Femur (tissue), 1 donor: ENCODE measurements around the gene C15orf62.

Experiments
- DNase-seq: peaks from one replicate; pipeline ENCODE4 v3.0.0-alpha.2; 2017

C15orf62 gene

DNA sequence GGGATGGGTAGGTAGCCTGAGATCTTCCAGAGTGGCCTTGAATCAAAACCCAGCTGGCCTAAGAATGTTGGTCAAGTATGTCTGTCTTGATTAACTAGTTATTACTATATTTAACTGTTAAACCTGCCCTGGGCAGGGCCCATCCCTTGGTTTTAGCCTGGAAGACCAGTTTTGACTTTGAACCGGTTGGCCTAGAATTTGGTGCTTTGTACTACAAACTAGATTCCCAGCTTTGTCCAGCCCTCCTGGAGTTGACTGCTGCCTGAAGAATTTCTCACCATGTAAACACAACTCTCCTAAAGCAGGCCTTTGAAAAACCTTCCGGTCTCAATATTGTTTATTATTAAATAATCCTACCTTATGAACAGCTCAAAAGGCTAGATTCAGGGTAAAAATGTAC, 16.0 kb downstream of the C15orf62 start:
- no peak for DNase-seq

DNA sequence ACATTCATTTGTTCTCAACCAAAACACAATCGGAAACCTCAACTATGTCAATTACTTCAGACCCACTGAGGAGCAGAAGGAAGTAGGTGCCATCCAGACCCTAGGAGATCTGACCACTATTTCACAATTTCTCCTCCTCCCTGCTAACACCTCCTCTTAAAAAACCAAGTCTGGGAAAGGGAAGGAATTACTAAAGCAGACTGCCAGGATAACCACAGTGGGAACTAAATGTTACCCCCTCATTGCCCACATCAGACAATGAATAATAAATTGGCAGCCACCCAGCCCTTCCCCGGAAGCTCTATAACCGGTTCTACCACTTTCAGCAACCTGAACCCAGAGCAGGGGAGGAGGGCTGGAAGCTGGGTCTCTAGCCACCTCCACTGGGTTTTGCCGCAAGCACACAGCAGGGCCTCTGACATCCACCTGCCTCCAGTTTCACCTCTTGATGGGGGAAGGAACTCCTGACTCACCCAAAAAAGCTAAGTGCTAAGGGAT, 17.6 kb downstream of the C15orf62 start:
- no peak for DNase-seq

DNA sequence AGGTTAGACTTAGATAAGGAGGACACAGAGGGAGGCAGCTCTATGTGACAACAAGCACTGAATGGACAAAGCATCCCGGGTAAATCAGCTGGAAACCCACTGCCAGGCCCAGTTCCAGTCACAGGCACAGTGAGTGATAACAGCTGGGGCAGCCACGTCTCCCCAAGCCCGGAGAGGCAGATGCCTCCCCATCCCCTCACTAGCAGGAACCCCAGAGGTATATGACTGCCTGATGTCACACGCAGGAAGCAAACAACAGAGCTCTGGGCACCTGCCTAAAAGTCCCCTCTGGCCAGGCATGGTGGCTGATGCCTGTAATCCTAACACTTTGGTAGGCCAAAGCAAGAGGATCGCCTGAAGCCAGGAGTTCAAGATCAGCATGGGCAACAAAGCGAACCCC, 18.2 kb downstream of the C15orf62 start:
- no peak for DNase-seq

DNA sequence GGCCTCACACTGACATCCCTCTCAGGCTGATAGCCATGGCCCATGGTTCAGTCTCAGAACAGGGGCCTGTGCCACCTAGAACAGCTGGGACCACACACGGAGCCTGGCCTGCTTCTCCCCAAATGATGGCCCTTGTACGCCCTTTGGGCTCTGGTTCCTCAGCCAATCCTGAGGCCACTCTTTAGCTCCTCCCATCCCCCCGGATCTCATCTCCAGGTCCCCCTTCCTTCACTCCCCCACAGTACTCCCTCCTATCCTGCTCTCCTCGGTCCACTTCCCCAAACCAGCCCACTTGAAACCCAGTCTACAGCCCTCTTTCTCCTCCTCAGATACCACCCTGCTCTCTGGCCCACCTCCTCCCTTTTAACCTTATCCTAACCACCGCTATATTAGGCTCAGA, 19.3 kb downstream of the C15orf62 start:
- no peak for DNase-seq

DNA sequence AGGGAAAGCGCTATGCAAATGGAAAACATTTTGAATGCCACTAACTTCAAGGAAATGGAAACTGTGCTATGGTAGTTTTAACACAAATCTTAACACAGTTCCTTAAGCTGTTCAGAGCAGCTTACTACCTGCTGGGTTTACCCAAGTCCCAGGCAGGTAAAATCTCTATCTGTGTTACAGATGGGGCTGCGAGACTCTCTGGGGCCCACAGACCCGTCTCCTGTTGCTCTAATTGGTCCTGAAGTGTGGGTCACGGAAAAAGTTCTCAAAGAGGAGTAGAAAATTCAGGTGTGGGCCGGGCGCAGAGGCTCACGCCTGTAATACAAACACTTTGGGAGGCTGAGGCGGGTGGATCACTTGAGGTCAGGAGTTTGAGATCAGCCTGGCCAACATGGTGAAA, 20.2 kb downstream of the C15orf62 start:
- no peak for DNase-seq

DNA sequence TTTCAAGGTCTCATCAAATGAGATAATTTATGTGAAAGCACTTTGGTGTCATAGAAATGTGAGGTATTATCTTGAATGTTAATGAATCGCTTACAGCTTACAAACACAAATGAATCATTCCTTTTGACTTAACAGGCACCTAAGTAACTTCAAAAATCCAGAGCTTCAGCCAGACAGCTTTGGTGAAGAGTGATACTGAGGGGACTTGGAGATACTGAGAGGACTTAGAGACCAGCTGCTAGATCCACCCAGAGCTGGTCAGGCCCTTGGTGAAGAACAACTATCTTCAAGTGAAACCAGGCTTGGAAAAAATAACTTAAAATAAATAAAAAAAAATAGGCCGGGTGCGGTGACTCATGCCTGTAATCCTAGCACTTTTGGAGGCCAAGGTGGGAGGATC, 20.9 kb downstream of the C15orf62 start:
- no peak for DNase-seq

DNA sequence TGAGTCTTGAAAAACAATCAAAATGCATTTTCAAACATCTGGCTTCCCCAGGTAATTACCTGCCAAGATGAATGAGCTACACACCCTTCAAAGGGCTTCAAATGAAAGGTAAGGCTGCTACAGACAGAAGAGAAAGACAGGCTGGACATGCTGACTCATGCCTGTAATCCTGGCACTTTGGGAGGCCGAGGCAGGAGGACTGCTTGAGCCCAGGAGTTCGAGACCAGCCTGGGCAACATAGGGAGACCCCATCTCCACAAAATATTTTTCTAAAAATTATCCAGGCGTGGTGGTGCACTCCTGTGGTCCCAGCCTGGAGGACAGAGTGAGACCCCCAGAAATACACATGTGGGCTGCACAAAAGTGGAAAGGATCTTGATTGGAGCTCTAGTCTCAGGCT, 22.6 kb downstream of the C15orf62 start:
- DNase-seq, result no peak

DNA sequence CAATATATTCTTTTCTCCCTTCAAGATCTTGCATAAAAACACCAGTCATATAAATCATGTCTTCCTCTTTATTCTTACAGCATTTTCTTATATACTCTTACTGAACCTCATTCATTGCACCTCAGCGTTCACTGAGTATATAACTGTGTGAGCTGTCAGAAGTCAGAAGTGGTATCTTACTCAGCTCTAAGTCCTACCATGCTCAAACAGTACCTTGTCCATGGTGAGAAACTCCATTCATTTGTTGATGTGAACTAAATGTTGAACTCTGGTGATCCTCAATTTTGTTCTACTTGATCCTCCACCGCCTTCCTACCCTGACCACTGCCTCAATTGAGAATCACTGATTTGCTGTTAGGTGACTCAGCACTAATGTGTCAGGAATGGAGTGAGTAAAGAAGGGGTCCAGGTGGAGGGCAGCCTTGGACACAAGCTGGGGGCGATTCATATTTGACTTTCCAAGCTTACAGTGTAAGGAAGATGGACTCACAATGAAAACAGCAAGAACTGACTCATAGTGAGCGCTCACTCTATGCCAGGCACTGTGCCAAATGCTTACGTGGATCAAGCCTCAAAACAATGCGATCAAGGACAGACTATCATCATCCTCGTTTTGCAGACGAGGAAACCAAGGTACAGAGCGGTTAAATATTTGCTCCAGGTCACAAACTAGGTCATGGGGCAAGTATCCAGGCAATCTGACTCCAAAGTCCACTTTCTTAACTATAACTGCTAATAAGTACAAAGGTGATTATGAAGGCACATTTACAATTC, 23.6 kb downstream of the C15orf62 start:
- no peak for DNase-seq

DNA sequence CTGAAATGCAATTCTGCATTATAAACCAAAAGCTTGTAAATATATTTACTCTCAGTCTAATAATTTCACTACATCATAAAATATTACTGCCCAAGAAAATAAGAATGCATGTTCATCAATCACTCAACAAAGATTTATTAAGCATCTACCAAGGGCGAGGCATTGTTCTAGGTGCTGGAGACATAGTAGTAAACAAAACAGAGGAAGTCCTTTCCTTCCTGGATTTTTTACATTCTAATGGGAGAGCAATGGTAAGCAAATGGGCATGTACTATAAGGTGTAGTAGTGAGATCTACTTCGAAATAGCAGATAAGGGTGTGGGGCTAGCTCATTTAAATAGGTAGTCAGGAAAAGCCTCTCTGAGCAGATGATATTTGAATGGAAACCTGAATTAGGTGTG, 26.3 kb downstream of the C15orf62 start:
- no peak for DNase-seq

DNA sequence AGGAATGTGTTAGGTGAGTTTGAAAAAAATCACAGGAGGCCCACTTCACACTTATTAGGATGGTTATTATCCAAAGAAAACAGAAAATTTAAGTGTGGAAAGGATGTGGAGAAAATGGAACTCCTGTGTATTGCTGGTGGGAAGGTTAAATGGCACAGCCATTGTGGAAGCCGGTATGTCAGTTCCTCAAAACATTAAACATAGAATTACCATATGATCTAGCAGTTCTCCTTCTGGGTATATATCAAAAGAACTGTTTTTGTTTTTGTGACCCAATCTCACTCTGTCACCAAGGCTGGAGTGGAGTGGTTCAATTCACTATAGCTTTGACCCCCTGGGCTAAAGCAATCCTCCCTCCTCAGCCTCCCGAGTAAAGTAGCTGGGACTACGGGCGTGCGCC, 26.7 kb downstream of the C15orf62 start:
- no peak for DNase-seq

DNA sequence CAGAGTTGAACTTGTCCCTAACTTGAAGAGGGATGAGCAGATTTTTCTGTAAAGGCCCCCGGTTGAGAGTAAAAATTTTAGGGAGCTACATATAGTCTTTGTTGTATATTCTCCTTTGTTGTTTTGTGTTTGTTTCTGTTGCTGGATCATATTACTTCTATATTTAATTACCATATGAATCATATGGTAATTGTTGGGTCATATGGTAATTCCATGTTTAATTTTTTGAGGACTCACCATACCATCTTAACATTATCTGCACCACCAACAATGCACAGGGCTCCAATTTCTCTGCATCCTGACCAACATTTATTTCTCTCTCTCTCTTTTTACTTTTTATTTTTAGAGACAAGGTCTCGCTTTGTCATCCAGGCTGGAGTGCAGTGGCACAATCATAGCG, 29.7 kb downstream of the C15orf62 start:
- DNase-seq, result no peak

DNA sequence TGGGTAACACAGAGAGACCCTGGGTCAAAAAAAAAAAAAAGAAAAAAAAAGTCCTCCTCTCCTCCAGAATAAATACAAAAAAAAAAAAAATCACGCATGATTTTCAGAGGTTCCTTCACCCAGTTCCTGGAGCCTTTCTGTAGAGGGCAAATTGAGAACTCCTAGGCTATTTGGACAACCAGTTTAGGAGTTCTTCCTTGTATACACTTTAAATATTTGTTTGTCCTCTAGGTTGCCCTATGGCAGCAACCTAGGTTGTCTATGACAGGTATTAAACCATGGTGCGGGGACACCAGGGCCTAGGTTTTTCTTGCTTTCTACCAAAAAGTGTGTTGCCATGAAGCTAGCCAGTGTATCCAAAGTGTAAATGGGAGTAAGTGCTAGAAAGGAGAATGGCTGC, 33.3 kb downstream of the C15orf62 start:
- DNase-seq, result no peak

DNA sequence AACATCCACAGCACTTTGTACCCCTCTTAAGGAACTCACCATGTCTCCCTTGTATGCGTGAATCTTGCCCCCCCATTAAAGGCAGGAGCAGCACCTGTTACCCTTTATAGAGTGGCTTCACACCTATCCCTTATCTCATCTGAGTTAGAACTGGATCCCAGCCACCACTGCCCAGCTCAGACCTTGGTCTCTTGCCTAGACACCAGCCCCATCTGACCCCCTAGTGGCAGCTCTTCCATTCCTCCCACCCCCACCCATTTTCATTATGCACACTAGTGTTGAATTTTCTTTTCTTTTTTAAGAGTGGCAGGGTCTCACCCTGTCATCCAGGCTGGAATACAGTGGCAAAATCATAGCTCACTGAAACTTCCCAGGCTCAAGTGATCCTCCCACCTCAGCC, 33.9 kb downstream of the C15orf62 start:
- no peak for DNase-seq

DNA sequence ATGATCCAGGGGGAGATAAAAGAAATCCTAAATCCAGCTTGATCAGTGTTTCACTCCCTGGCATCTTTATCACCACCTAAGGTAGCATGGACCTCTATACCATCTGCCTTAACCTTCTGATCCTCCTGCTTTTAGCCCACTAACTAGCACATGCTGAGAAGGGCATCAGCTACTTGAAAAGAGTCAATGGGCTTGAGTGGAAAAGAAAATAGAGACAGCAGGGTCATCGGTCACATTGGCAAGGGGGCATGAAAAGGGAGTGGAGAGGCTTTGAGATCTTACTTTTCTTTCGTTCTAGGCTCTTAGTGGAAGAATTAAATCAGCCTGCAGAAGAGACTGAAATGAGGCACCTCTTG, 36.9 kb downstream of the C15orf62 start:
- no peak for DNase-seq

DNA sequence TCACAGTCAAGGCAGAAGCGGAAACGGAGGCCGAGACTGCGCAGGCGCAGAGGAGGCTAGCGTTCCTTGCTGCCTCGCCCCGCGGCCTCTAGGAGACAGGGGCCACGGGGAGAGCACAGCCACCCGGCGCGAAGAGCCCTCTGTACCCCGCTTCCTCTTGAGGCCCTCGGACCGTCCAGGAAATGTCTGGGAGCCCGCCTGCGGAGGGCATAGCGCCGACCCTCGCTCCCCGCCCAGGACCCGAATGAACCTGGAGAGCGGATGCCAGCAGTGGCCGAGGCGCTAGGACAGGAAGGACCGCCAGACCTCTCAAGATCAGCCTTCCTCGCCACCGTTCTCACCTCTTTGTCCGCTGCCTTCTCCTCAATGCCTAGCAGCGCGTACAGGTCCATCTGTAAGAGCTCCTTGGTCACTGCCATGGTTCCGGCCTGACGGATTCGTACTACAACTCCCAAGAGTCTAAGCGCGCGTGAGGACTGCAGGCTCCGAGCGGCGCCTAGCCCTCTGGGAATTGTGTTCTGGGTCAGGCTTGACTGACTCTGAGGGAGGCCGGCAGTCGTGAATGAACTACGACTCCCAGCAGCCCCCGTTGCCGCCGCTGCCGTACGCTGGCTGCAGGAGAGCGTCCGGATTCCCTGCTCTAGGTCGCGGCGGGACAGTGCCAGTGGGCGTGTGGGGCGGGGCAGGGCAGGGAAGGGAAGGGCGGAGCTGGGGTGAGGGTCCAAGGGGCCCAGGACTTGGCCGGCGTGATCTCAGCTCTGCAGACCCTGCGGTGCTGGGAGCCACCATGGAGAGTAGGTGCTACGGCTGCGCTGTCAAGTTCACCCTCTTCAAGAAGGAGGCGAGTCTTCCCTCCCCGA, 37.5 kb downstream of the C15orf62 start, which contains the start of the genes DNAJC17 and ZFYVE19:
Gene DNAJC17 (minus strand): TSS at position 446 of the 860 bp plus-strand sequence. CDS start 27 bp downstream, at position 419.
Gene ZFYVE19 (plus strand): TSS at position 62 of the 860 bp plus-strand sequence. CDS start 501 bp downstream, at position 563.
- DNase-seq, result peak; percentile 98

DNA sequence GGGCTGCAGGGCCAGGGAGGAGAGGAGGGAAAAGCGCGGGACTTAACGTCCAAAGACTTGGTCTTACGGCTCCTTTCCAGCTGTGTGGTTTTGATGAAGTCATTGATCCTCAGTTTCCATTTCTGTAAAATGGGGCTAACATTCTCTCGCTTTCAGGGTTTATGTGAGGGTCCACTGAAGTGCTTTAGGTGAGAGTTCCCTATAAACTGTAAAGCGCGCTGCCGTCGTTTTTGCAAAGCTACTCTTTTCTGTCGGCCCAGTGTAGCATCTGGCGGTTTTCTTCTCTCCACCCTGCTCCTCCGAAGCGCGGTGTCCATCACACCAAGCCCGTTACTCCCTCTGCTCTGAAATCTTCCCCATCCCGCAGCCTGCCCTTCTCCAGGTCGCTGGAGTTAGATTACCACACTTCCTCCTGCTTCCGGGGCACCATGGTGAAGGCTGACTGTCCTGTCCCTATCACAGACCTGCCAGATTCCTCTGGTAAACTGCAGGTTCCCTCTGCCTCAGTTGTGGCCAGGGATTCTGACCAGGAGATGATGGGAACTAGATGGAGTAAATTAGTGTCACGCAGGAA, 38.2 kb downstream of the C15orf62 start:
- DNase-seq, result no peak

DNA sequence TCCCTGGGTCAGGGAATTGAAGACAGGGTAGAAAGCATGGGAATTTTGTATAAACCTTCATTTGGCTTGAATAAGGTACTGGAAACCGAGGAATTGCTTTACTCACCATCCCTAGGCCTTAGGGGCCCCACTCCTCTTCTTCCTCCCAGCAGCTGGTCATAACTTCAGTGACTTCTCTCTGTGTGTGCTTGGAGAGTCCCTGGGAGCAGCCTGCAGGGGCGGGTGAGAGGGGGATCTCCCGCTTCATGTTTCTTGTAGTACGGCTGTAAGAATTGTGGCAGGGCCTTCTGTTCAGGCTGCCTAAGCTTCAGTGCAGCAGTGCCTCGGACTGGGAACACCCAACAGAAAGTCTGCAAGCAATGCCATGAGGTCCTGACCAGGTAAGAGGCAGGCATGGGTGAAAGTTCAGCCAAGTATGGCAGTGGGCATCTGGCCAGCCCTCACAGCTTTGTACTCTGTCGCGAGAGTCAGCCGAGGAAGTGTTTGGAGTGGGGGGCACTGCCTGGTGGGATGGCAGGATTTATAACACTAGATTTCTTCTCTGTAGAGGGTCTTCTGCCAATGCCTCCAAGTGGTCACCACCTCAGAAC, 39.2 kb downstream of the C15orf62 start:
- no peak for DNase-seq

DNA sequence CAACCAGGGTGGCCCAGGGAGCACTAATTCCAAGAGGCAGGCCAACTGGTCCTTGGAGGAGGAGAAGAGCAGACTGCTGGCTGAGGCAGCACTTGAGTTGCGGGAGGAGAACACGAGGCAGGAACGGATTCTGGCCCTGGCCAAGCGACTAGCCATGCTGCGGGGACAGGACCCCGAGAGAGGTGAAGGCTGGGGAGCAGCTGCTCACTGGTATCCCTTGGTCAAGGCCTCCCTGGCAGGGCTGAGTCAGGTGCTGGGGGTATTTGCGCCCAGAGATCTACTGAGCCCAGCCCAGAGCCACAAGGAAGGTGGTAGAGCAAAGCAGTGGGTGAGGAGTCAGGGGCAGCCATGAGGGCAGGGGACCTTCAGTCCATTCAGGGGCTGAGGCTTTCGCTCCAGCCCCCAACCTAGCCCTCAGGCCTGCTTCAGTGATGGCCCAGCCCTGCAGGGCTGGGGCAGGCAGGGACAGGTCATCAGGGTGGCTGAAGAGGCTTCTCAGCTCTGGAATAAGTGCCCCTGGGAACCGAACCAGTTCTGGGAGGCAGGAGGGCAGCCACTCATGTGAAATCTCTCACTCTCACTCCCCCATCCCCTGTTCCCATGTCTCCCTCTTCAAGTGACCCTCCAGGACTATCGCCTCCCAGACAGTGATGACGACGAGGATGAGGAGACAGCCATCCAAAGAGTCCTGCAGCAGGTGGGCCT, 43.1 kb downstream of the C15orf62 start:
- no peak for DNase-seq

DNA sequence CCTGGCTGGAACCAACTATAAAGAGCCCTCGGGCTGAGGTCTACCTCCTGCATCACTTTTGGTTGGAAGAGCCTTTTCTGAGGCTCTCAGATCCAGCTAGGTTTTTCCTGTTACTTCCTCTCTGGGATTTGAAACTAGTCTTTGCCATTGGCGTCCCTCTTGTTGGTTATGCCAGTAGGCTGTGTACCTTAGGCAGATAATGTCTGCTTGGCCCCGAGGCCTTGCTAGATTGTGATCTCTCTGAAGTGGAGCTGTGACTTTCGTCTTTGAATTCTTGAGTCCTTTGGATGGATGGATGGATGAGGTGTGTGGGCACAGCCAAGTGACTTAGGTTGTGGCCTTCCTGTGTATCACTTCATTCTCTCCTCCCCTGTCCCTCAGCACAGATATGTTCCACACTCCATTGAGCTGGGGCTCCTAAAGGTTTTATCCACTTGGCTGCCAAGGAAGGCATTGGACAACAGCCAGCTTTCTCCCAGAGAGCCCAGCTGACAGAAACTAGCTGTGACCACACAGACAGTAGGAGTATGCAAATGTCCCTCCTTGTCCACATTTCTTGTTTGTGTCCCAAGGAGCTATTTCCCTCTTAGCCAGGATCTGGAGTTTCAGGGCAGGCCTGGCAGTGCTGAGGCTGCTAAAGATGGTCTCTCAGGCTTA, 45.4 kb downstream of the C15orf62 start:
- no peak for DNase-seq

DNA sequence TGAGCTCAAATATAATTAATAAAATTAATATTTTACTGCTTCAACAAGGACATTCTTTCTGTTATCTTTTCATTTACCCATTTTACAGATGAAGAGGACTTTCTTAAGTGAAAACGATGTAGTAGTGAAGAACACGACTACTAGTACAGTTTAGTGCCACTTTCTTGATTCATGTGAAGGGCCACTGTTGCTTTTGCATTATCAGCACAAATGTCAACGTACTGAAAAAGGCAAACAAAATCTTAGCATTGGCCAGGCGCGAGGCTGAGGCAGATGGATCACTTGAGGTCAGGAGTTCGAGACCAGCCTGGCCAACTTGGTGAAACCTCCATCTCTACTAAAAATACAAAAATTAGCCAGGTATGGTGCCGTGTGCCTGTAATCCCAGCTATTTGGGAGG, 49.3 kb downstream of the C15orf62 start:
- no peak for DNase-seq

DNA sequence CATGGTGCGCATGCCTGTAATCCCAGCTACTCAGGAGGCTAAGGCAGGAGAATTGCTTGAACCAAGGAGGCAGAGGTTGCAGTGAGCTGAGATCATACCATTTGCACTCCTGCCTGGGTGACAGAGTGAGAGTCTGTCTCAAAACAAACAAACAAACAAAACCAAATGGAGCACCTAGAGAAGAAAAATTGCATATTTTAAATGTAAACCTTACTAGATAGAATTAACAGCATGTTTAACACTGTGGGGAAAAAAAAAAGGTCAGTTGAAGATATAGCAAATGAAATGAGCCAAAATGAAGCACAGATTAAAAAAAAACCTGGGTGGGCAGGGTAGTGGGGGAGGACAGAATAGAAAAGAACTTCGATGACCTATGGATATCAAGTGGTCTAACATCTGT, 51.4 kb downstream of the C15orf62 start:
- no peak for DNase-seq
